ENCODE data around the gene KCMF1. TPM values are rescaled to one million over a fixed set of nuclear protein-coding genes. Genes with fewer than 3 reads are reported as not detected.

The KCMF1 gene
- total RNA-seq: 77.1 and 96.6 TPM in 2 replicates

GRCh38 chr2:84970868-84971509 is at the start of gene KCMF1:
TSS of gene KCMF1 (plus strand) at chr2:84971161. CDS start at chr2:84971452, 291 bp downstream.
- ATAC-seq (ENCODE audit: low read depth) (peak; percentile 56), DNase-seq (peak; percentile 77)
- no peaks in the 10 kb centered on the region for H3K9me3 Mint-ChIP-seq
- ChIA-PET POLR2A (interaction anchor here (0.6 to 9.2 kb wide), 15 partner anchors 11 to 568 kb away, joined by 3 to 302 read pairs (median 7); partner anchors contain the start of genes MAT2A, TGOLN2, TMSB10 and TRABD2A), CTCF (interaction anchor here (0.9 to 2.9 kb wide), 6 partner anchors 25 to 48 kb away, joined by 3 to 19 read pairs (median 4); no protein-coding TSS in a partner anchor)
- H3K27ac Mint-ChIP-seq: peak within 1 kb of the TSS; percentile 98
- peaks cover 28% of the 10 kb centered on the region for H3K36me3 Mint-ChIP-seq (ENCODE audit: low read depth)
- intact Hi-C loops (cut with micrococcal nuclease): loop anchor here (1.0 to 2.0 kb wide), 3 partner anchors 32 to 66 kb away; partner anchors contain the start of gene TMSB10
- H3K4me3 Mint-ChIP-seq: peak within 1 kb of the TSS; percentile 97
- TF ChIP-seq, protein P1, sequence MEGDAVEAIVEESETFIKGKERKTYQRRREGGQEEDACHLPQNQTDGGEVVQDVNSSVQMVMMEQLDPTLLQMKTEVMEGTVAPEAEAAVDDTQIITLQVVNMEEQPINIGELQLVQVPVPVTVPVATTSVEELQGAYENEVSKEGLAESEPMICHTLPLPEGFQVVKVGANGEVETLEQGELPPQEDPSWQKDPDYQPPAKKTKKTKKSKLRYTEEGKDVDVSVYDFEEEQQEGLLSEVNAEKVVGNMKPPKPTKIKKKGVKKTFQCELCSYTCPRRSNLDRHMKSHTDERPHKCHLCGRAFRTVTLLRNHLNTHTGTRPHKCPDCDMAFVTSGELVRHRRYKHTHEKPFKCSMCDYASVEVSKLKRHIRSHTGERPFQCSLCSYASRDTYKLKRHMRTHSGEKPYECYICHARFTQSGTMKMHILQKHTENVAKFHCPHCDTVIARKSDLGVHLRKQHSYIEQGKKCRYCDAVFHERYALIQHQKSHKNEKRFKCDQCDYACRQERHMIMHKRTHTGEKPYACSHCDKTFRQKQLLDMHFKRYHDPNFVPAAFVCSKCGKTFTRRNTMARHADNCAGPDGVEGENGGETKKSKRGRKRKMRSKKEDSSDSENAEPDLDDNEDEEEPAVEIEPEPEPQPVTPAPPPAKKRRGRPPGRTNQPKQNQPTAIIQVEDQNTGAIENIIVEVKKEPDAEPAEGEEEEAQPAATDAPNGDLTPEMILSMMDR (IDR thresholded peaks at IDR 0.05): no peak
- peaks cover 57% of the 10 kb centered on the region for H3K4me1 Mint-ChIP-seq
- no peaks in the 10 kb centered on the region for H3K27me3 Mint-ChIP-seq

GRCh38 chr2:84923009-84923408 is 48.0 kb upstream of the KCMF1 start:
- H3K4me1 Mint-ChIP-seq: peaks cover 76% of the 10 kb centered on the region
- POLR2A ChIA-PET: interaction anchor here (1.0 to 9.3 kb wide), 2 partner anchors 16 kb away, joined by 5 to 326 read pairs; partner anchors contain the start of gene TMSB10
- H3K27me3 Mint-ChIP-seq: no peaks in the 10 kb centered on the region
- DNase-seq (no peak), ATAC-seq (ENCODE audit: low read depth) (no peak)
- no peak overlapping the region for H3K27ac Mint-ChIP-seq
- TF ChIP-seq, protein P1 (IDR thresholded peaks at IDR 0.05): no peak
- H3K4me3 Mint-ChIP-seq: no peak overlapping the region
- H3K36me3 Mint-ChIP-seq (ENCODE audit: low read depth): peaks cover 7% of the 10 kb centered on the region
- CTCF ChIA-PET: interaction anchor here (0.7 to 5.5 kb wide), 6 partner anchors 17 to 47 kb away, joined by 3 to 67 read pairs (median 4); partner anchors contain the start of gene TMSB10
- intact Hi-C loops (cut with micrococcal nuclease): loop anchor here (10.0 kb wide), 1 partner anchor 288 kb away; no protein-coding TSS in a partner anchor
- H3K9me3 Mint-ChIP-seq: no peaks in the 10 kb centered on the region

GRCh38 chr2:84924173-84925106 is 46.5 kb upstream of the KCMF1 start:
- DNase-seq: no peak
- TF ChIP-seq, protein P1 (IDR thresholded peaks at IDR 0.05): no peak
- POLR2A ChIA-PET: interaction anchor here (1.5 to 9.3 kb wide), 7 partner anchors 15 to 54 kb away, joined by 5 to 326 read pairs (median 27); partner anchors contain the start of genes KCMF1, TMSB10 and TRABD2A

GRCh38 chr2:84925336-84925723 is 45.6 kb upstream of the KCMF1 start:
- TF ChIP-seq, protein P1 (IDR thresholded peaks at IDR 0.05): no peak
- POLR2A ChIA-PET: interaction anchor here (0.6 to 9.3 kb wide), 19 partner anchors 15 to 479 kb away, joined by 3 to 326 read pairs (median 7); partner anchors contain the start of genes KCMF1, TMSB10 and TRABD2A
- H3K9me3 Mint-ChIP-seq: no peaks in the 10 kb centered on the region
- H3K27me3 Mint-ChIP-seq: no peaks in the 10 kb centered on the region
- intact Hi-C loops (cut with micrococcal nuclease): loop anchor here (1.0 to 10.0 kb wide), 8 partner anchors 20 to 430 kb away; partner anchors contain the start of gene TMSB10
- DNase-seq: no peak
- CTCF ChIA-PET: interaction anchor here (0.6 to 5.5 kb wide), 52 partner anchors 11 to 466 kb away, joined by 3 to 186 read pairs (median 5); partner anchors contain the start of genes KCMF1, SUCLG1, TMSB10 and TRABD2A
- no peak for ATAC-seq (ENCODE audit: low read depth)
- peaks cover 7% of the 10 kb centered on the region for H3K36me3 Mint-ChIP-seq (ENCODE audit: low read depth)
- H3K27ac Mint-ChIP-seq: peak overlapping the region; percentile 86
- peaks cover 54% of the 10 kb centered on the region for H3K4me1 Mint-ChIP-seq
- peak overlapping the region; percentile 92 for H3K4me3 Mint-ChIP-seq

More at GRCh38 chr2:84924173-84925106, 46.5 kb upstream of the KCMF1 start:
- Mint-ChIP-seq H3K27me3 (no peaks in the 10 kb centered on the region), H3K4me3 (peak overlapping the region; percentile 56), H3K27ac (peak overlapping the region; percentile 72), H3K4me1 (peaks cover 63% of the 10 kb centered on the region), H3K36me3 (ENCODE audit: low read depth) (peaks cover 7% of the 10 kb centered on the region), H3K9me3 (no peaks in the 10 kb centered on the region)
- no peak for ATAC-seq (ENCODE audit: low read depth)
- intact Hi-C loops (cut with micrococcal nuclease): loop anchor here (1.0 to 10.0 kb wide), 8 partner anchors 19 to 429 kb away; partner anchors contain the start of gene TMSB10
- CTCF ChIA-PET: interaction anchor here (0.8 to 5.5 kb wide), 21 partner anchors 18 to 431 kb away, joined by 3 to 186 read pairs (median 12); partner anchors contain the start of genes KCMF1, TMSB10 and TRABD2A
